HG02623 (cell line): ENCODE measurements around the gene GHR.
"Not testable (repeated sequence)": the region's sequence is repeated elsewhere in the genome, so short reads cannot be mapped to it uniquely, and the experiment has no call there.

Experiments used
- ATAC-seq: cut with Tn5 transposase; IDR thresholded peaks from one replicate; pipeline ENCODE4 v1.9.1; 2021; ENCODE audit warnings: moderate library complexity; ENCODE audit not compliant: unreplicated experiment

Gene GHR

GRCh38 chr5:42689391-42689790 lies 266.2 kb downstream of the GHR start:
- no peak for ATAC-seq

GRCh38 chr5:42691413-42691937 lies 268.2 kb downstream of the GHR start:
- ATAC-seq: no peak

DNA sequence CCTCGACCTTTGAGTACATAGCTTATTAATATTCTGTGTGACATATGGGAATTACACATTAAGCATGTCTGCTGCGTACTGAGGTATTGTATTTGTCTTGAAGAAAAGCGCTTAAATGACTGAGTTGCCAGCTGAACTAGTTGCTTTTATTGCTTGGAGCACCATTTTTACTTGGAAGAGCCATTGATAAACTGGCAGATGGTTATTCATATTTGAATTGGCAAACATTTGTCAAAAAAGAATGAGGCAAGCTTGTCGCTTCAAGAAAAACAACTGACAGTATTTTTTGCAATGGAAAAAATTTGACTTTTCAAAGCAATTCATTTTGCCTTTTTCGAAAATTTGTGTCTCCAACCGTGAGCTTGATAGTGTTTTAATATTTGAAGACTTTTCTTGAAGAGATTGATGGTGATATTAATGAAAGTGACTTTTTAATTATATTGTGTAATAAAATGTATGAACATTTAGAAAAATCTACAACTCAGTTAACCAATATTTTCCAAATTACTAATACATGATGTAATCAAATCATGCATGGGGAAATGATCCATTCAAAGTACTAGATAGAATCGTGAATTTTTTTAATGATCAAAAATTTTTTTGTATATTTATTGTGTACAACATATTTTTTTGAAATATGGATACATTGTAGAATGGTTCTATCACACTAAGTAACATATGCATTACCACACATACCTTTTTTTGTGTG lies 278.3 kb downstream of the GHR start:
- no peak for ATAC-seq

GRCh38 chr5:42703238-42703637 lies 280.0 kb downstream of the GHR start:
- ATAC-seq: no peak

DNA sequence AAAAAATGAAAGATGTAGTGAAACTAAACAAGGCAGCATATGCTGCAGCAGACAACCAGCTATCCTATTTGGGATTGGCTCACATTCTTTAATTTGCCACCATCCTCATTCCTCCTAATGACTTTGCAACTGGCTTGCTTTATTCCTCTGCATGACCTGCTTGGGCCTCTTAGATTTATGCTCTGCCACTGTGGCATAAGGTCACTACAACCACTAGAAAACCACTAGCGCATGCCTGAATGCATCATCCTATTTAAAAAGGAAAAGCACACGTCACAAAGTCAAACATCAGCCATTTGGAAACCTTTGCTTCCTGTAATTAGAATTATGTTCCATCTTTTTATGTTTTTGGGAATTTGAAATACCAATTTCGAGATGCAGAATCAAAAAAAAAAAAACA lies 292.5 kb downstream of the GHR start:
- ATAC-seq: no peak

- ATAC-seq: peak; percentile 91
Observed at GRCh38 chr5:42718591-42718990, 295.4 kb downstream of the GHR start.

- no peak for ATAC-seq
Observed at GRCh38 chr5:42719034-42719433, 295.8 kb downstream of the GHR start.

DNA sequence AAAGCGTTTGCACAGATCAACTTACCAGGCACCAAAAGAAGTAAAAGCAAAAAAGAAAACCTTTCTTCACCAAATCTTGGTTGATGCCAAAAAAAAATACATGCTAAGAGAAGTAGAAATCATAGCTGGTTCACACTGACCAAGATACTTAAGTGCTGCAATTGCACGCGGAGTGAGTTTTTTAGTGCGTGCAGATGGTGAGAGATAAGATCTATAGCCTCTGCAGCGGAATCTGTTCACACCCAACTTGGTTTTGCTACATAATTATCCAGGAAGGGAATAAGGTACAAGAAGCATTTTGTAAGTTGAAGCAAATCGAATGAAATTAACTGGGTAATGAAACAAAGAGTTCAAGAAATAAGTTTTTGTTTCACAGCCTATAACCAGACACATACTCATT lies 297.0 kb downstream of the GHR start:
- no peak for ATAC-seq

DNA sequence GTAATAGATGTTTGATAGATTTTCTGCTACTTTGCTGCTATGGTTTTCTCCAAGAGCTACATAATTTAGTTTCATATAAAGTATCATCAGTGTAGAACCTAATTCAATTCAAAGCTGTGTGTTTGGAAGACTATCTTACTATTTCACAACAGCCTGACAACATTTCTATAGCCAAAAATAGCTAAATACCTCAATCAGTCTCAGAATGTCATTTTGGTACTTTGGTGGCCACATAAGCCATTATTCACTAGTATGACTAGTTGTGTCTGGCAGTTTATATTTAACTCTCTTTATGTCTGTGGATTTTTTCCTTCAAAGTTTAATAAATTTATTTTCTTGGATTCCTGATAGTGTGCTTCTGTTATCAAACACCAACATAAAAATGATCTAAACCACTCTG lies 298.2 kb downstream of the GHR start:
- no peak for ATAC-seq

- ATAC-seq: not testable (repeated sequence)
Observed at GRCh38 chr5:42734531-42735058, 311.4 kb downstream of the GHR start.

- ATAC-seq: no peak
Observed at GRCh38 chr5:42740920-42741319, 317.7 kb downstream of the GHR start.

DNA sequence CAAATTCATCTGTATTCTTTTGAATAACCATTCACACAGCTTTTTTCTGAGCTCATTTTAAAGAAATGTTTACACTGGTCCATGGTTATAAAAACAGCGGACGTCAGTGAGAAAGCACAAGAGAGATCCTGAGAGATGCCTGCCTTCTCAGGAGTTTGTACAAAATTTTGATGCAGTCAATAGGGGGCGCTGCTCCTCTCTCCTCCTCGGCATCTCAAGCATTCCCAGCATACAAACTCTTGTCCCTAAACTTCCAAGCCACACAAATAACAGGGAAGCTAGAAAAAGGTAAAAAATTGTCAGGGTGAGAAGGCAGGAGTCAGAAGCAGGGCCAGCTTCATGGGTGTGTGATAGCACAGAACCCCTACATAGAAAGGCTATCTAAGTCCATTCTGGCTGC lies 322.2 kb downstream of the GHR start:
- ATAC-seq: no peak

DNA sequence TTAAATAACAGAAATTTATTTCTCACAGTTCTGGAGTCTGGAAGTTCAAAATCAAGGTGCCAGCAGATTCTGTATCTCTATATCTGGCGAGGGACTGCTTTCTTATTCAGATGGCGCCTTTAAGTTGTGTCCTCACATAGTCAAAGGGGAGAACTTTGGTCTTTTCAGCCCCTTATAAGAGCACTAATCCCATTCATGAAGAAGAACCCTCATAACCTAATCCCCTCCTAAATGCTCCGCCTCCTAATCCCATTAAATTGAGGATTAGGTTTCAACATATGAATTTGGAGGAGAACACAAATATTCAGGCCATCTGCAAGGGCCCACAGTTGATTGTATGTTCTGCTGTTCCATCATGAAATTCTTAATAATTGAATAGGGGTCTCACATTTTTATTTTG lies 322.6 kb downstream of the GHR start:
- no peak for ATAC-seq

- ATAC-seq: no peak
Observed at GRCh38 chr5:42749020-42749419, 325.8 kb downstream of the GHR start.

DNA sequence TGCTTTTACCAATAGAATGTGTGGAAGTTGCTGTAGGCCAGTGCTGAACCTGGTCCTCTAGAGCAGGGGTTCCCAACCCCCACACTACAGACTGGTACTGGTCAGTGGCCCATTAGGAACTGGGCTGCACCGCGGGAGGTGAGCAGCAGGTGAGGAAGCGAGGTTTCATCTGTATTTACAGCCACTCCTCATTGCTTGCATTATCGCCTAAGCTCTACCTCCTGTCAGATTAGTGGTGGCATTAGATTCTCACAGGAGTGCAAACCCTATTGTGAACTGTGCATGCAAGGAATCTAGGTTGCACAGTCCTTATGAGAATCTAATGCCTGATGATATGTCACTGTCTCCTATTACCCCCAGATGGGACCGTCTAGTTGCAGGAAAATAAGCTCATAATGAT lies 327.3 kb downstream of the GHR start:
- no peak for ATAC-seq

DNA sequence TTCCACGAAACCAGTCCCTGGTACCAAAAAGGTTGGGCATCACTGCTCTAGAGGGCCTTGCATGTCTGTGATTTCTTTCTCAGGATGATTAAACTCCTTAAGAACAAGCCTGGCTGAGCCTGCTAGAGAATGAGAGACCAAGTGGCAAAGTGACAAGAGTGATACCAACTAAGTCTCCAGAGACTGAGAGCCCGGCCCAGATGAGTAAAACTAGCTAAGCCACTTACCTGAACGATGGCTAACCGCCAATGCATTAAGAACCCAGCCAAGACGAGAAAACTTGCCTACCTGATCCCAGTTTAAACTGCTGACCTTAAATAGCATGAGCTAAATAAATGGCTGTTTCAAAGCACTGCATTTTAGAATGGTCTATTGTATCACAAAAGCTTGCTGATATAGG lies 327.8 kb downstream of the GHR start:
- ATAC-seq: no peak

GRCh38 chr5:42753099-42753498 lies 329.9 kb downstream of the GHR start:
- ATAC-seq: no peak

DNA sequence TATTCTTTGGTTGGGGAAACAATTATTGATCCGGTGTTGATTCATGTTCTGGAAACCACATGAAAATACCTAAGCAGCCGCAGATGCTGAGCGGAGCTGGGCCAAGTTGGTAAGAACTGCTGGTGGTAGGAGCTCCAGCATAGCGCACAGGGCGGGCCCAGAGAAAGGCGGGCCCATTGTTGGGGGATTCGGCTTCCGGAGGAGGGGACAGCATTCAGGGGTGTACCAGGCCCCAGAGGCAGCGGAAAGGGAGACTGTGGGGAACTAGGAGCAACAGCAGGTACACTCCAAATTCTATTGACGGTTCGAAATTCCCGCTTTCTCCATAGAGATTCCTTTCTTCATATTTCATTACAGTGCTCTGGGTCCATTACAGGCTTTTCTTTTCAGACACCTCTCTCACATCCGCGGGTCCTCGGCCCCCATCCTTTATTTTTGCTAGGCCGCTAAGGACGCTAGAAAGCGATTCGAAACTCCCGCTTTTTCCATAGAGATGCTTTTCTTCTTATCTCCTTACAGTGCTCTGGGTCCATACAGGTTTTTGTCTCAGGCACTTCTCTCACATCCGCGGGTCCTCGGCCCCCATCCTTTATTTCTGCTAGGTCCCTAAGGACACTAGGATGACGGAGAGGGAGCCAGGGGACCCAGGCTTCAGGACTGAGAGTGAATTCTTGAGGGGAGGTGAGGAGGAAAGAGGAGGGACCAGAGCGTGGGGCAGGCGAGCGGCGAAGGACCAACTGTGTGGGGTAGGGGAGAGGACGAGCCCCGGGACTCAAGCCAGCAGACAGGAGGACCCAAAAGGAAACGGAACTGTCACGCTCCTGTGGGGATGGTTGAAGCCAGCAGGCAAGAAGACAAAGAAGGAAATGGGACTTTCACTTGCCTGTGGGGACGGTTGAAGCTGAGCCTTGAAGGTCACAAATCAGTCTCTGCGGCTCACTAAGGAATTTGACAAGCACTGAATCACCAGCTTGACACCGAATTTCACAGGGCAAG lies 333.7 kb downstream of the GHR start, which contains the start of gene CCDC152:
Gene CCDC152 (plus strand): TSS at position 213 of the 996 bp plus-strand sequence. CDS start 2,304 bp downstream, outside the sequence.
- ATAC-seq: peak; percentile 92

GRCh38 chr5:42759456-42759855 lies 336.2 kb downstream of the GHR start:
- ATAC-seq: no peak

DNA sequence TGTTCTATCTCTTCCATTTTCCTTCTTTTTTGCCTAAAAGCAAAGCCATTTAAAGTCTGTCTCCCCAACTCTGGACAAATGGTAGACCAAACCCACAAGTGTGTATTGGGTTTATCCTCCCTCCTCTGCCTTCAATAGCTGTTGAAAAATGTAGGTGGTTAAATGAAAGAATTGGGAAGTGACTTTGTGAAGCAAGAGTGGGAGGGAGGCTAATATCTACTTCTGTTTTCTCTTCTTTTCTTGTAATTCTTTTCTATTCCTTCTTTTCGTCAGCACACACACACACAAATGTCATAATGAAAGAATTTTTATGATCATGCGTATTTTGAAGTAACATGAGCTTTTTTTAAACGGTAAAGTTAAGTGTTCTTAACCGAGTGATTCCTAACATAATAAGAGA lies 337.2 kb downstream of the GHR start:
- no peak for ATAC-seq

GRCh38 chr5:42761791-42762190 lies 338.6 kb downstream of the GHR start:
- ATAC-seq: no peak
